ENCODE measurements around the gene APAF1. TPM values are rescaled to one million over a fixed set of nuclear protein-coding genes. Genes with fewer than 3 reads are reported as not detected.

APAF1 gene
- total RNA-seq, 1 donor from 2014 or later: 19.2 TPM

- DNase-seq (ENCODE audit: low spot score): no peak
Observed at GRCh38 chr12:98758331-98758730, 113.2 kb downstream of the APAF1 start.

DNA sequence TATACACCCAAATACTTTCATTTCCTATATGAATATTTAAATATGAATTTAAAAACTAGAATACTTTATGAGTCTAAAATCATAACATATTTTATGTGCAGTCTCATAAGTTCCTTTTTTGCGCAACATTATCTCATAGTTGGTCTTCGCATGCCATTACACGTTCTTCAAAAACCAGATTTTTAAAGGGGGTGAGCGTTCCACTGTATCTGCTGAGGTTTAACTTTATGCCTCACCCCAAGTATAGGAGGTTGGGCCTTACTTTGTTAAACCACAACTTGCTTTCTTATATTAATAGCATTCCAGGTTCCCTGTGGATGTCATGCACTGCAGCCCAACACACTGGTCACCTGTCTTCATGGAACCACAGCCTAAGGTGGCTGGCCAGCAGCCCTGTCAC lies 118.6 kb downstream of the APAF1 start:
- no peak for DNase-seq (ENCODE audit: low spot score)

GRCh38 chr12:98767248-98767647 lies 122.2 kb downstream of the APAF1 start:
- DNase-seq (ENCODE audit: low spot score): no peak

DNA sequence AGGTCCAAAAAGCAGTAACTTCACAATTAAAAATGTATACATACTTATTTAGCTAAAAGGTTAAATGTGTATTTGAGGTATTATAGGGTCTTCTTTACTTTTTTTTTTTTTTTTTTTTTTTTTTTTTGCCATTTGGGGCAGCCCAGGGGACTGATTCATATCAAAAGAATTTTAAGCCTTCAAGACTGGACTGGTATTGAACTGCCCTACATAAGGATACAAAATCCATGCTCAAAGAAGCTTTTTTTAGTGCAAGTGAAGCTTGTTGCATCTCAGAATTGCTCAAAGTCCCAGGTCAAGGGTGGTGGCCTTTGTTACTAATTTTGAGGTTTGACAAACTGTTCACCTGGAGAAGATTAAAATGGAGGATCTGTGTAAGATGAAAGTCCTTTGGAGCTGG lies 124.0 kb downstream of the APAF1 start:
- no peak for DNase-seq (ENCODE audit: low spot score)

DNA sequence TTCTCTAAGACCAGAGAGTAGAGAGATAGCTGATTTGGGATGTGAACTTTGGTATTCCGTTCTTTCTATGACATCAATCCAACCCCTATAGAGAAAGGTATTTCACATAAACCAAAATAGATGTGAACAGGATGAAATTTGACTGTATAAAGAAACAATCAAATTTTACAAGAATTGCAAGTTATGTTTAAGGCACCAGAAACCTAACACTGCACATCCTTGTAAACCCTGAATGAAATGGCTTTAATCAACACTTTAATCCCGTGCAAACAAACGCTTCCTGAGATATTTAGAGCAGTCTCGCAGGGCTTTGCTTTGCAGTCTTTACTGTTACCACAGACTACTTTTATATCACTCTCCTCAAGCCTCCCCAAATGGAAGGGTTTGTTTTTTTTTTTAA lies 125.1 kb downstream of the APAF1 start:
- DNase-seq (ENCODE audit: low spot score): no peak

DNA sequence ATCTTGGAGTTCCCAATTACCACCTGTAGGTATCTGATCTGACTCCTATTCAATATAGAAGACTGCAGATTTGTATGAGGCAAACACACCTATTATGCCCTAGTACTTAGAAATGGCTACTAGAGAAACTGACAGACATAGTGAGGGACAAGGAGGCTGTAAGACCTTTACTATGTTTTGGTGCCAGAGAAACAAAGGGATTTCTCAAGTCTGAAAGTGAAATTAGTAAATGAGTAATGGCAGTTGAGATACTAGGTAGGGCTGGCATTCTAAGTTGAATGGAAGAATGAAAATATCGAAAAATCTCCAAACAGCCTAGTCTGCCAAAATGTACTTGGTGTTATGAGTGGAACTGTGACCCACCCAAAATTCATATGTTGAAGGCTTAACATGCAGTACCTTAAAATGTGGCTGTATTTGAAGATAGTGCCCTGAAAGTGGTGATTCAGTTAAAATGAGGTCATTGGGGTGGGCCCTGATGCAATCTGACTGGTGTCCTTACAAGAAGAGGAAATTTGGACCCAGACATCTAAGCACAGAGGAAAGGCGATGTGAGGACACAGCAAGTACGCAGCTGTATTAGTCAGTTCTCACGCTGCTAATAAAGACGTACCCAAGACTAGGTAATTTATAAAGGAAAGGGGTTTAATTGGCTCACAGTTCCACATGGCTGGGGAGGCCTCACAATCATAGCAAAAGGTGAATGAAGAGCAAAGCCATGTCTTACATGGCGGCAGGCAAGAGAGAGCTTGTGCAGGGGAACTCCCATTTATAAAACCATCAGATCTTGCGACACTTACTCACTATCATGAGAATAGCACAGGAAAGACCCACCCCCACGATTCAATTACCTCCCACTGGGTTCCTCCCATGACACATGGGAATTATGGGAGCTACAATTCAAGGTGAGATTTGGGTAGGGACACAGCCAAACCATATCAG lies 127.0 kb downstream of the APAF1 start:
- no peak for DNase-seq (ENCODE audit: low spot score)

DNA sequence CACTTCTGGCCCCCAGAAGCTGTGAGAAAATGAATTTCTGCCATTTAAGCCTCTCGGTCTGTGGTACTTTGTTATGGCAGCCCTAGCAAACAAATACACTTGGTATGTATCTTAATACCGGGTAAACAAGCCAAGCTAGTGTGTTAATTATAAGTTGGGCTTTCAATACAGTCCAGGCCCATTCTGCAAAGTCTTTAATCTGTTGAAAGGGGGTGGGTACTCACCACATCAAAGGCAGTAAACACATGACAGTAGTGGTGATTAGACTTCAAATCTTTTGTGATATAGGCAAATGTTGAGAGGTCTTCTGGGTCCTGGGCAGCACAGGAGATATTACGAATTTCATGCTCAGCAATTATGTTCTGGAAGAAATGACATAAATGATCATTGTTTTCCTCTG lies 127.7 kb downstream of the APAF1 start:
- no peak for DNase-seq (ENCODE audit: low spot score)

DNA sequence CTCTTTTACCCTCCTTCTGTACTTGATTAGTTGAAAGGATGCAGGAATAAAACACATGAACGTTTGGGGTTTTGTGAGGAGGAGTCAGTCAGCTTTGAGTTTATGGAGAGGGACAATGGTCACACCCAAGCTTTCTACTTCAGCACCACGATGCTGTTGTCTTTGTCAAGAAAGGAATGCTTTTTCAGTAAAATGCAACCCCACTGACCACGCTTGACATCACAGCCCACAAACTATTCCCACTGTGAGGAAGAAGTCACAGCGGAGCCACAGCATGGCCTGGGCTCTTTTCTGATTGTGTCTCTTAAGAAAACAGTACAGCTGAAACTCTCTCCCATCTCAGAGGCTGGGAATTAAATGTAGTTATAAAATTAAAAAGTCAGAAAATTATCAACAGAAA lies 135.2 kb downstream of the APAF1 start:
- DNase-seq (ENCODE audit: low spot score): no peak

DNA sequence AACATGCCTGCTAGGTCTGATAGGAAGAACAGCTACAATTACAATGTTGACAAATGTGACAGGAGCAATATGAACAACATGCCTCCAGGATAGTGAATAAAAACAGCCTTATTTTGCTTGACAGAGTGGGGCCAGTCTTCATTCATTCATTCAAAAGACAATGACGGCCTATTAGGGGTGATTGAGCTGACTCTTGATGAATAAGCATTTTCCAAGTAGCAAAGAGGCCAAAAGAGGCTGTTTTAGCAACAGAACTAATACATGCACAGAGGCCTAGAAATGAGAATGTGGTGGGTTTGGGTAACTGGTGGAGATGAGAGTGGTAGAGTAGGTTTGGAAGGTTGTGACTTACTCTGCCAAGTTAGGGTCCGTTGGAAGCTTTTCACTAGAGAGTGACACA lies 138.3 kb downstream of the APAF1 start:
- DNase-seq (ENCODE audit: low spot score): no peak

Other genes with a start within 250 kb of the APAF1 start
- gene TMPO, start 129.7 kb upstream of the APAF1 start, total RNA-seq: 42.0 TPM
- 378 TPM for gene SLC25A3, start 51.6 kb upstream of the APAF1 start, total RNA-seq
- 8.1 TPM for gene IKBIP, start 502 bp upstream of the APAF1 start, total RNA-seq

All from ureter (tissue), 1 donor.